DMS 273 treated with DMSO at 0.1 percent for 48 hours (cell line): ENCODE measurements around the gene RNF144A.

Experiments used
- DNase-seq: peaks from one replicate; lab custom pipeline; 2025; lab: John Stamatoyannopoulos, UW

The RNF144A gene

GRCh38 chr2:7007846-7008741, 90.9 kb downstream of the RNF144A start:
- DNase-seq = no peak

GRCh38 chr2:7009207-7009911, 92.1 kb downstream of the RNF144A start:
- no peak for DNase-seq

GRCh38 chr2:7010391-7011054, 93.3 kb downstream of the RNF144A start:
- DNase-seq = no peak

- DNase-seq = no peak
Observed at GRCh38 chr2:7011356-7012083, 94.3 kb downstream of the RNF144A start.

DNA sequence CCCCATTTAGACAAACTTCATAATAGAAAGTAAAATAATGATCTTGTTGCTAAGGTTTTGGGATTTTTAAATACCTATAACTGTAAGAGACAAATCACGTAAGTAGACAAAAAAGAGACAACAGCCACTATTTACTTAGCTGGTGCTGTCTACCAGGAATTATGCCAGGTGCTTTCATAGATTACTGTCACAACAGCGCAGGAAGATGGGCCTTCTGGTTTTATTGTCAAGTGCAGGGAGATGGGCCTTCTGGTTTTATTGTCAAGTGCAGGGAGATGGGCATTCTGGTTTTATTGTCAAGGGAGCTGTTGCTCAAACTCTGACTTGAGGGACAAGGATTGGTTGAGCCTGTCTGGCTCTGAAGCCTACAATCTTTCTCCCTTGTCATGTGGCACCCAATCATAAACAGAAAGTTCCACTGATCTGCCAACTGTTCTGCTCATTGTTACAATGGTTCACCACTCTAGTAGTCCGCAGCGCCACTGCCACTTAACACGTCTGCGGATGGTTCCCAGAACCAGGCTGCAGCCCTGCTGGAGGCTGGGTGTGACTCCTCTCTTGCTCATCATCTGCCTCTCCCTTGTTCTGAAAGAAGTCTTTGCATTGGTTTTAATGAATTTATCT, 95.0 kb downstream of the RNF144A start:
- DNase-seq = no peak

GRCh38 chr2:7013471-7014160, 96.4 kb downstream of the RNF144A start:
- DNase-seq = no peak

DNA sequence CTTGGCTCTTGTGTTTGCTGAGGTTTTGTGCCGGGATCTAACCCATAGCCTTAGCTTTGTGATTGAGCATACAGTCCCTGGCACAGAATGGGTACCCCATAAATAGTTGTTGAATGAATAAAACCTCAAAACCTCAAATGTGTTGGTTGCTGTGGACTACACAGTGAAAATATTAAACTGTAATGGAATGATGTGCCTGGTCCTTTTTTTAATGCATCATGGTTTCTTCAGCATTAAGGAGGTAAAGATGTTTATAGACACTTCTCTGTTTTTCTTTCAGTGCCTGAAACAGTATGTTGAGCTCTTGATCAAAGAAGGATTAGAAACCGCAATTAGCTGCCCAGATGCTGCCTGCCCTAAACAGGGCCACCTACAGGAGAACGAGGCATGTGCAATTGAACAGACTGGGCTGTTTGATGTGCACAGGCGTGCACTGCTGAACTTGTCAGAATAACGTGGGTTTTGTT, 97.0 kb downstream of the RNF144A start:
- DNase-seq = peak; percentile 62

DNA sequence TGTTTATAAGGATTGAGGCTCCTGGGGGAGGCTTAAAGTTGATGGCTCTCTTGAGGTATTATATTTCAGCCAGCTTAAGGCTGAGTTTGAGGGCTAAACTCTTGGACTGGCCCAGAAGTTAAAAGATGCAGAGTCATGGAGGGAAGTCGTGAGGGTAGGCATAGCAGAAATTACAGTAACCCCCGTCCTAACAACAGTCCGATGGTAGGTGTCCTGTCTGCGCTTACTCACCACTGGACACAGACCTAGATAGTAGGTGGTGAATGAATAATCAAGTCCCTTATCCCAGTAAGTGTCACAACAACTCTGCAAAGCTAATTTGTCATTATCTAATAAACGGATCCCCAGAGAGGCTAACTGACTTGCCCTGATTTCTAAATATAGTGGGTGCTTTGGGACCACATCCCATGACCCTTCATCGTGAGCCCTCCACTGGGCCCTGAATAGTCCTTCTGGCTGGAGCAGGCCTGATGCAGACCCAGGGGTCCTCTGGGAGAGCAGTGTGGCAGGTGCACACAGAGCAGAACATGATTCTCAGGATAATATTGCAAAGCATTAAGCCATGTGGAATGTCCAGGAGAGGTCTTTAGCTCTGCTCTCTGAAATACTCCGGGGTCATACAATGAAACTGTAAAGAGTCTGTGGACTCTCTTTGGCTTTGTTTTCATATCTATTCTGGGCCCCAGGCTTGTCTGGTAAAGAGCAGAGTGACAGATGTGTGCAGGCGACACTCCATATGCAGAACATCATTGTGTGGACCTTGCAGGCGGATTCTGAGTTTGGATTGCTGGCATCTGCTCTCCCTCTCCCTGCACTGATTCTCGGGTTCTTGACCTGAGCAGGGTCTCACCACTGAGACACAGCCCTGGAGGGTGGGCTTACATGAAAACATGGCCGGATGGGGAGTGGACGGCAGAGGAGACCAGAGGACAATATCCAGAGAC, 98.1 kb downstream of the RNF144A start:
- DNase-seq = peak; percentile 36

GRCh38 chr2:7016148-7016547, 98.9 kb downstream of the RNF144A start:
- no peak for DNase-seq

DNA sequence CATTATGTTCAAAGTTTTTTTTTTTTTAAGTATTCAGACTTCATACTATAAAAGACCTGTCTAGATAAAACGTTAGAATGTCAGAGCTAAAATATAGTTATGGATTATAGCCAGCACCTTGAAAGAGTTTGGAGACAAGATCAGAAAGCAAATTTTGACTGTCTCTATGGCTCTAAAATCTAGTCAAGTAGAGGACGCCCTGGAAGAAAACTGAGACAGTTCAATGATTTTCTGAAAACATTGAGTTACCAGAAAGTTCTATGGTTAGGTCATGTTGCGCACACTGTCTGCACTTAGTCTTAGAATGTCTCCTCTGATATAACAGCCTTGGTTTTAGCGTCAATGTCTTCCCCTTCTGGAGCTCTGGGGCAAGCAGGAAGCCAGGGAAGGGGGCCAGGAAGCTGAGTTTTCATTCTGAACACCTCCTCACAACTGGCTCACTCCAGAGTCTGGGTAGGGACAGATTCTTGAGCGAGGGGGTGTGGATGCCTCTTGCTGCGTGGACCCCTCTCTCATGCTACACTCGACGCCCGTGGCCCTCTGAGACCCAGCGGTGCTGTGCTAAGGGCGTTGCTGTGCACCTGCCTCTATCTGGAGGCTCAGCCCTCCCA, 99.5 kb downstream of the RNF144A start:
- no peak for DNase-seq

- DNase-seq = no peak
Observed at GRCh38 chr2:7017671-7018281, 100.6 kb downstream of the RNF144A start.

DNA sequence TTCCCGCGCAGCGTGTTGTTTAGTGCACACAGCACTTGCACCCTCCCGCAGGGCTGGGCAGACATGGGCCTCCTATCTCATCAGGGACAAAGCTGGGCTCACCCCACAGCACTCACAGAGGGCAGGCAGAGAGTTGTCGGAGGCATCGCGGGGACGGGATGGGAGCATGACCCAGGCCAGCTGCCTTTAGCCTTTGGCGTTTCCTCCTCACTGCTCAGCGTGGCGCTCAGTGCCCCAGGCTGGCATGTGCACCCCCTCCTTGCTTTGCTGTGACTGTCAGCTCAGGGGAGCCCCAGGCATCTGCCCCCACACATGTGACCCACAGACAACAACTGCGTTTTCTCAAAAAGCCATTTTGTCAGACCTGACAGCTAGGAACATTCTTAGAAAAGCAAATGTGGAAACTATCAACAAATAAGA, 101.1 kb downstream of the RNF144A start:
- no peak for DNase-seq

DNA sequence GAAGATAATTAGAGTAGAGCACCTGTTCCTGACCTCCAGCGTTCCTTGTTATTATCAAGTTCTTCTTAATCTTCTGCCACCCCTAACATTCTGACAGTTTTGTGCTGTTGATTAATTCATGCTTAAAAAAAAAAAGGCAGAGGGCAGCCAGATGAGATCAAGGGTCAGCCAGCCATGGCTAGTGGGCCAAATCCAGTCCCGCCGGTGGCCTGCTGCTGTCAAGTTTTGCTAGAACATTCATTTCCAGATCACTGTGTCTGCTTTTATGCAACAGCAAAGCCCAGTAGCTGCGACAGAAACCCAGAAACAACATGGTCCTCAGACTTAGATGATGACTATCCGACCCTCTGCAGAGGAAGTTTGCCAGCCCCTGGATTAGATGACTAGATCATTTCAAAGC, 101.6 kb downstream of the RNF144A start:
- DNase-seq = no peak

DNA sequence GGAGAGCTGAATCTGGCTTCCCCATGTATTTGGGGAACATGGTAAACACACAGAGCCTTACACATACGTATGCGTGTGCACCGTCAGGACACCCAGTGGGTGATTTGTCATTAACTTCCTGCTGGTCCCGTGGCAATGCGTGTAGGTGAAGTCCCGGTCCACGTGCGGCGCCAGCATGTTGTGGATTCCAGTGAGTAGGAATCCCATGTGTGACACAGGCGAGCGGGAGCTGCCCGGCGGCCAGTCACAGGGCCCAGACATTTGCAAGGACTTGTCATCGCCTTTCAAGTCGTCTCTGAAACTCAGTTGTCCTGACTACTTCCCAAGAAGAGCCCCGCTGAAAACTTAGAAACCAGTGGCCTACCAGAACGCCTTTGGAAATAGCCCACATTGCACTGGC, 102.0 kb downstream of the RNF144A start:
- DNase-seq = no peak

GRCh38 chr2:7020059-7020458, 102.8 kb downstream of the RNF144A start:
- DNase-seq = no peak

GRCh38 chr2:7020468-7020867, 103.3 kb downstream of the RNF144A start:
- DNase-seq = no peak

DNA sequence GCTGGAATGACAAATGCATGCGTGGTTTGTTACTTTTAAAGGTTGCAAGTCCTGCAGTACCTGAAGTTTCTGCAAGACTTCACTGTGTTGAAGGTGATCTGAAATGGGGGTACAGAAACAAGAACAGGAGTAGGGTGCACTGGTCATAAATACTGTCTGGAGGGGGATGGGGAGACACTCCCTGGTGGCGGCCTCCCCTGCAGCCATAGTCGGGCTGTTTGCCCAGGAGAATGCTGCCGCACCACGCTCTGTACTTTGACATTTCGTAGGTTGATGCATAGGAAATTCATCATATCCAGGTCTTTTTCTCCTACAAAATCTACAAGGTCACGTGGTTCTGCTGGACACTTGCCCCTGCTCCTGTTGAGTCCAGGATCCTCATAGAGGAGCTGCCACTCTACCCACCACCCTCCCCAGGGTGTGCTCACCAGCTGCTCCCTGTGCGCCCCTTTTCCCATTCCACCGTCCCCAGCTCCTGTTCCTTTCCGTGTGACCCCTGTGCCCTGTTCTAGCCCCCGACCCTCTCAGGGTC, 103.8 kb downstream of the RNF144A start:
- no peak for DNase-seq
